Measurements from ENCODE around the gene ST6GAL2.

- TF ChIP-seq CTCF (IDR thresholded peaks at IDR 0.05; ENCODE audit: insufficient read depth, low read length) (no peak), POLR2AphosphoS5 (IDR thresholded peaks at IDR 0.05; ENCODE audit: low read depth) (no peak)
Measured at GRCh38 chr2:106781196-106781595, 104.8 kb downstream of the ST6GAL2 start.
